Measurements from ENCODE around the gene FHIP1B. TPM values are rescaled to one million over a fixed set of nuclear protein-coding genes. Genes with fewer than 3 reads are reported as not detected.

The FHIP1B gene
- total RNA-seq, 2 donors from 2014 or later, result 31.9 to 54.7 TPM

GRCh38 chr11:6201481-6201880 is 33.0 kb downstream of the FHIP1B start:
- Histone ChIP-seq H3K4me3 (no peak overlapping the region), H3K27me3 (no peaks in the 10 kb centered on the region), H3K27ac (no peak overlapping the region), H3K36me3 (replicated peaks in 1 of 2; ENCODE audit: insufficient read depth in 1 of 2, low read depth in 2 of 2) (no peaks in the 10 kb centered on the region), H3K9me3 (no peaks in the 10 kb centered on the region), H3K4me1 (no peaks in the 10 kb centered on the region)
- WGBS, 2 donors, result 65 to 78% methylated on average over 2 of the region's 2 CpGs
- ATAC-seq, result no peak
- intact Hi-C loops (cut with DNase I), result no loop called here
- DNase-seq, result no peak
- TF ChIP-seq POLR2A (IDR thresholded peaks at IDR 0.05), result no peak
- no peak for TF ChIP-seq CTCF (IDR thresholded peaks at IDR 0.05)

GRCh38 chr11:6200975-6201374 is 33.5 kb downstream of the FHIP1B start:
- ATAC-seq, result no peak
- H3K27me3 ChIP-seq, result no peaks in the 10 kb centered on the region
- intact Hi-C loops (cut with DNase I), result no loop called here
- no peaks in the 10 kb centered on the region for H3K4me1 ChIP-seq
- no peak overlapping the region for H3K27ac ChIP-seq
- no peak overlapping the region for H3K4me3 ChIP-seq
- H3K36me3 ChIP-seq (replicated peaks in 1 of 2; ENCODE audit: insufficient read depth in 1 of 2, low read depth in 2 of 2), result no peaks in the 10 kb centered on the region
- 58 to 82% methylated on average over 4 of the region's 4 CpGs for WGBS, 2 donors
- no peaks in the 10 kb centered on the region for H3K9me3 ChIP-seq
- TF ChIP-seq CTCF (IDR thresholded peaks at IDR 0.05), result no peak
- no peak for TF ChIP-seq POLR2A (IDR thresholded peaks at IDR 0.05)
- DNase-seq, result peak in 1 of 4 donors; percentile 73

GRCh38 chr11:6199174-6199810 is 35.1 kb downstream of the FHIP1B start, which contains the start of gene OR52W1:
Gene OR52W1, plus strand, starts transcription at chr11:6199224. Its CDS starts 0 bp downstream, at chr11:6199224.
- no peak within 1 kb of the TSS for H3K4me3 ChIP-seq
- no peak within 1 kb of the TSS for H3K27ac ChIP-seq
- no peak for DNase-seq

GRCh38 chr11:6197466-6198200 is 36.8 kb downstream of the FHIP1B start:
- WGBS, 2 donors, result 67 to 75% methylated on average over 4 of the region's 4 CpGs
- no peaks in the 10 kb centered on the region for H3K4me1 ChIP-seq
- no peak overlapping the region for H3K27ac ChIP-seq
- no peaks in the 10 kb centered on the region for H3K36me3 ChIP-seq (replicated peaks in 1 of 2; ENCODE audit: insufficient read depth in 1 of 2, low read depth in 2 of 2)
- ATAC-seq (no peak), DNase-seq (no peak)
- TF ChIP-seq POLR2A (IDR thresholded peaks at IDR 0.05) (no peak), CTCF (IDR thresholded peaks at IDR 0.05) (no peak)
- intact Hi-C loops (cut with DNase I), result no loop called here
- H3K4me3 ChIP-seq, result no peak overlapping the region
- no peaks in the 10 kb centered on the region for H3K9me3 ChIP-seq
- H3K27me3 ChIP-seq, result no peaks in the 10 kb centered on the region

More at GRCh38 chr11:6199174-6199810, 35.1 kb downstream of the FHIP1B start, which contains the start of gene OR52W1:
- no peak for ATAC-seq
- Histone ChIP-seq H3K36me3 (replicated peaks in 1 of 2; ENCODE audit: insufficient read depth in 1 of 2, low read depth in 2 of 2) (no peaks in the 10 kb centered on the region), H3K9me3 (no peaks in the 10 kb centered on the region), H3K4me1 (no peaks in the 10 kb centered on the region), H3K27me3 (no peaks in the 10 kb centered on the region)
- 97 to 100% methylated on average over 4 of the region's 5 CpGs for WGBS, 2 donors
- TF ChIP-seq POLR2A (IDR thresholded peaks at IDR 0.05) (no peak), CTCF (IDR thresholded peaks at IDR 0.05) (no peak)
- intact Hi-C loops (cut with DNase I), result no loop called here
